ENCODE measurements around the gene SMPD4. TPM values are rescaled to one million over a fixed set of nuclear protein-coding genes. Genes with fewer than 3 reads are reported as not detected.
"Not testable (repeated sequence)": the region's sequence is repeated elsewhere in the genome, so short reads cannot be mapped to it uniquely, and the experiment has no call there.

The SMPD4 gene
- total and polyA plus RNA-seq, 4 donors: 14.4 to 60.6 (median 39.9) TPM

DNA sequence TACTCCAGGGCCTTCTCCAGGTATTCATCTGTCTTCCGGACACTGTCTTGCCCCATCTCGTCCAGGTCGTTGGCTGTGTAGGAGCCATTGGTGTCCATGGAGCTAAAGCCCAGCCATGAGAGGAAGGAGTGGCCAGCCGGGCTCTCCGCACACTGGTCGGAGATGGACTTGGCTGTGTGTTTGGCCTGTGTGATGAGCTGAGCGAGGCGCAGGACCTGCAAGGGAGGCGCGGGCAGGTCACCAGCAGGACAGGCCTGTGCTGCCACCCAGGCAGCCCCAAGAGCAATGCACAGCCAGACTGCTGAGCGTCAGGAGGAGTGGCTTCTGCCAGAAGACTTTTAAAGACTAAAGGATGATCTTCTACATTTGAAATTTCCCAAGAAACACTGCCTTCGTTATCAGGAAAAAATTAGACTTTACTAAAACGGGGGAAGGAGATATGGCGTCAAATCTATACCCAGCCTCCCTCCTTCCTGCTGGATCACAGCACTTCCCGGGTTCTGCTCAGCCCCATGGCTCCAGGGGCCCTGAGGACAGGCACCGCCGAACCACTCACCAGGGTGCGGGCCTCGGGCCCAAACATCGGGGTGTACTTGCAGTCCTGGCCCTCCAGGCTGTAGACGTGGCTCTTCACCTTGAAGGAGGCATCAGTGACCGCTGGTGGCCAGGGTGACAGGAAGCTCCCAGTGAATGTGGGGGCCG lies 27.5 kb downstream of the SMPD4 start:
- not testable (repeated sequence) for H3K4me1 ChIP-seq (ENCODE audit: control insufficient read depth, insufficient read depth, low read length); H3K9me3 ChIP-seq (ENCODE audit: control insufficient read depth, insufficient read depth, low read length); DNase-seq (ENCODE audit: low read depth in 4 of 6, low spot score in 6 of 6); H3K4me3 ChIP-seq (ENCODE audit: low read depth, low read length); H3K27me3 ChIP-seq (ENCODE audit: control insufficient read depth, insufficient read depth, low read length); H3K27ac ChIP-seq (ENCODE audit: low read depth, low read length)
- peaks cover 79% of the 10 kb centered on the region for H3K36me3 ChIP-seq (ENCODE audit: control insufficient read depth, insufficient read depth, low read length)
- WGBS (ENCODE audit: insufficient coverage): 92% methylated on average over 11 of the region's 23 CpGs

DNA sequence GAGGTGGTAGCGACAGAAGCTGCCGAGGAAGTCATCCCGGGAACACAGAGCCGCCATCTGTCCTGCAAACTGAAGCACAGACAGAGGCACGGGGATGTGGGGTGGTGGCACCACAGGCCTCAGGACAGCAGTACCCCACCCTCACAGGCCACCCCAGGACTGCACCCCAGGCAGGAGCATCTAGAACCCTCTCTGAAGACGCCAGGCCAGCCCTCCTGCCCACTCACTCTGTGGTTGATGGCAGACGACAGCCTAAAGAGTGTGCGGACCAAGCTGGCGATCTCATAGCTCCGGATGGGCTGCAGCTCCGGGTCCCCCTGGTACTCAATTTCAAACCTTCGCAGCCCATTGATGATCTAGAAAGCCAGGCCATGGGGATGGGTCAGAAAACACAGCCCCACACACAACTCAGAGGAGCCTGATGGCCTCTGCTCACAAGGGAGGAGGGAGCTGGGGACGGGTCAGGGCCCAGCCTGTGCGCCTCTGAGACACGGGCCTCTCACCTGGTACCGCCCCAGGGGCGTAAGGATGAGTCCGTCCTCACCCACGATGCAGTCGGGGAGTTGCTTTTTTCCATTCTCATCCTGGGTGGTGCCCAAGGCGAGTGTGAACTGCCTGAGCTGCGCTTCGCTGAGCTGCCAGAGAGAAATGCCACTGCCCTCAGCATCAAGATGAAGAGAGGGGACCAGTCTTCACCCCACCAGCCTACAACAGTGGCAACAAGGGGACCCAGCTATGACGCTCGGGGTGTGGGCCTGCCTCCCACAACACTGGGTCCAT lies 28.4 kb downstream of the SMPD4 start:
- no peaks in the 10 kb centered on the region for H3K4me1 ChIP-seq (ENCODE audit: control insufficient read depth, insufficient read depth, low read length)
- DNase-seq (ENCODE audit: low read depth in 4 of 6, low spot score in 6 of 6): no peak
- H3K4me3 ChIP-seq (ENCODE audit: low read depth, low read length): no peak overlapping the region
- no peak overlapping the region for H3K27ac ChIP-seq (ENCODE audit: low read depth, low read length)
- peaks cover 71% of the 10 kb centered on the region for H3K36me3 ChIP-seq (ENCODE audit: control insufficient read depth, insufficient read depth, low read length)
- H3K27me3 ChIP-seq (ENCODE audit: control insufficient read depth, insufficient read depth, low read length): no peaks in the 10 kb centered on the region
- H3K9me3 ChIP-seq (ENCODE audit: control insufficient read depth, insufficient read depth, low read length): no peaks in the 10 kb centered on the region
- WGBS (ENCODE audit: insufficient coverage): 91% methylated on average over 18 of the region's 25 CpGs

DNA sequence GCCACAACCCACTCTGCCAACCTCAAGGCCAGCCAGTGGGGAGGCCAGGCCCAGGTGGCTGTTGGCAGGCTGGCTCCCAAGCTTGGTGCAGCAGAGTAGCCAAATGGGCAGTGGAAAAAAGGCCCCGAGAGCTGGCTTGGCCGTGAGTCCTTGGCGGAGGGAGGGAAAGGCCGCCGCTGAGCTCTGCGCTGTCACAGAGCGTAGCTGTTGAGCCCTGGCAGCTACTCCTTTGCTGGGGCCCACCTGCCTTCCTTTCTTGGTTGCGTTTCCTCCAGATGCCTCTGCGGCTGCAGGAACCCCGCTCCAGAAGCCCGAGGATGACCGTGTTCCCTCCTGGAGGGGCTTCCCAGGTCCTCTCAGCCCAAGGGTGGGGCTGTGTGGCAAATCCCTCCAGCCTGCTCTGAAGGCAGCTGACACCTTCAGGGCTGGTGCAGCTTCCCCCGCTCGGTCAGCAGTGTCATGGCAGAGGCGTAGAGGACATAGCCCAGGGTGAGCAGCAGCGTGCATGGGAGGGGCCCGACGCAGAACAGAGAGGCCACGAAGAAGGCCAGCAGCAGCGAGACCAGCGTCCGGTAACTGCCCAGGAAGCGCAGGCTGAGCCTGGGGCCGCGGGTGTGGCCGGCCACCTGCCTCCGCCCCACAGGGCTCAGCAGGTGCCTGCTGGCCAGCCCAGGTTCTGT lies 29.1 kb downstream of the SMPD4 start:
- H3K4me1 ChIP-seq (ENCODE audit: control insufficient read depth, insufficient read depth, low read length); H3K4me3 ChIP-seq (ENCODE audit: low read depth, low read length); H3K27ac ChIP-seq (ENCODE audit: low read depth, low read length); H3K27me3 ChIP-seq (ENCODE audit: control insufficient read depth, insufficient read depth, low read length); DNase-seq (ENCODE audit: low read depth in 4 of 6, low spot score in 6 of 6); H3K9me3 ChIP-seq (ENCODE audit: control insufficient read depth, insufficient read depth, low read length): not testable (repeated sequence)
- peaks cover 65% of the 10 kb centered on the region for H3K36me3 ChIP-seq (ENCODE audit: control insufficient read depth, insufficient read depth, low read length)
- WGBS (ENCODE audit: insufficient coverage): 97% methylated on average over 17 of the region's 27 CpGs

DNA sequence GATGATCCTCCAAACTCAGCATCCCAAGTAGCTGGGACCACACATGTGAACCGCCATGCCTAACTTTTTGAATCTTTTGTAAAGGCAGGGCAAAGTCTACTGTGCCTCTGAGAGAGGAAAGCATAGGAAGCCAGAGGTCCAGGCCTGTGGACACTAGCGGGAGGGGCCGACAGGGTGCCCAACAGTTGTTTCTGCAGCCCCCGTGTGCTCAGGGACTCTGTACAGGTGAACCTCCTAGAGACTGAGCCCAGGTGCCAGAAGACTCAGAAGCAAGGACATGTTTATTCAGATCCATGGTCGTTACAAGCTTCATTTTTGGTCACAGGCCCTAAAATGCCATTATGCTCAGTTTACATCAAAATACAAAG lies 30.3 kb downstream of the SMPD4 start:
- H3K36me3 ChIP-seq (ENCODE audit: control insufficient read depth, insufficient read depth, low read length): peaks cover 55% of the 10 kb centered on the region
- H3K27ac ChIP-seq (ENCODE audit: low read depth, low read length); H3K4me3 ChIP-seq (ENCODE audit: low read depth, low read length); H3K27me3 ChIP-seq (ENCODE audit: control insufficient read depth, insufficient read depth, low read length); DNase-seq (ENCODE audit: low read depth in 4 of 6, low spot score in 6 of 6); H3K9me3 ChIP-seq (ENCODE audit: control insufficient read depth, insufficient read depth, low read length); H3K4me1 ChIP-seq (ENCODE audit: control insufficient read depth, insufficient read depth, low read length): not testable (repeated sequence)
- 97% methylated on average over 3 of the region's 5 CpGs for WGBS (ENCODE audit: insufficient coverage)

DNA sequence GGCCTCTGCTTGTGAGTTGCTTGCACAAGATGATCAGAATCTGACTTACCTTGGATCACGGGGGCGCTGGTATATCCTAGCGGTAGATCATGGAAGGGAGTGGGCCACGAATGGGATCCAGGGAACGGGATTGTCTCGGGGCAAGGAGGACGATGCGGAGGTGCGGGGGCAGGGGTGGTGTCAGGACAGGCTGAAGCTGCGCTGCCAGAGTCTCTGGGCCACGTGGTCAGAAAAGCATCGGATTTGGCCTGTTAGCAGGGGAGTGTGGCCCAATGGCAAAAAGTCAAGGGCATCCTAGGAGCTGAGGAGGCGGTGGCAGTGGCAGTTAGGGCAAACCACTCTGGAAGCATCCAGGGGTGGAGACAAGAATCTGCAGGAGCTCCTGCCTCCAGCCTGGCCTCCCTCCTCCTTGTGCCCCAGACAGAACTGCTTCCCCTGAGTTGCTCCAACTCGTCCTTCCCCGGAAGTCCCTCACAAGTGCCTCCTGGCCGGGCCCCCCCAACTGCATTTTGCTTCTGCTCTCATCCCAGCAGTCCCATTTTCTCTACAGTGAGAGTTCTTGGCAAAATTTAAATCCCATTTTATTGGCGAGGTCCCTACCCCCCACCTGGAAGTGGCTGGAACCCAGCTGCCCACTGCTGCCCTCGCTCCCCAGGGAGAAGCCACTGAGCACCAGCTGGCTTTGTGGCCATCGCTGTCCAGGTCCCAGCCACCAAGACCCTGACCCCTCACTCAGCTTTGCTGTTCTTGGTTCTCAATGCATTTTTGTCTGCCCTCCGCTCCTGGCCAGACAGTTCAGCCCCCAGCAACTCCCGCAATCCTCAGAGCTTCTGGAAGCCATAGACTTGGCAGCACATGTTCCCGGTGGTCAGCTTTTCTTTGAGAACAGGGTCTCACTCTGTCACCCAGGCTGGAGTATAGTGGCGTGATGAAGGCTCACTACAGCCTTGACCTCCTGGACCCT lies 30.9 kb downstream of the SMPD4 start:
- H3K4me3 ChIP-seq (ENCODE audit: low read depth, low read length): no peak overlapping the region
- H3K36me3 ChIP-seq (ENCODE audit: control insufficient read depth, insufficient read depth, low read length): peaks cover 49% of the 10 kb centered on the region
- no peaks in the 10 kb centered on the region for H3K4me1 ChIP-seq (ENCODE audit: control insufficient read depth, insufficient read depth, low read length)
- DNase-seq (ENCODE audit: low read depth in 4 of 6, low spot score in 6 of 6): no peak
- H3K9me3 ChIP-seq (ENCODE audit: control insufficient read depth, insufficient read depth, low read length): no peaks in the 10 kb centered on the region
- no peaks in the 10 kb centered on the region for H3K27me3 ChIP-seq (ENCODE audit: control insufficient read depth, insufficient read depth, low read length)
- no peak overlapping the region for H3K27ac ChIP-seq (ENCODE audit: low read depth, low read length)
- WGBS (ENCODE audit: insufficient coverage): 90% methylated on average over 22 of the region's 23 CpGs

DNA sequence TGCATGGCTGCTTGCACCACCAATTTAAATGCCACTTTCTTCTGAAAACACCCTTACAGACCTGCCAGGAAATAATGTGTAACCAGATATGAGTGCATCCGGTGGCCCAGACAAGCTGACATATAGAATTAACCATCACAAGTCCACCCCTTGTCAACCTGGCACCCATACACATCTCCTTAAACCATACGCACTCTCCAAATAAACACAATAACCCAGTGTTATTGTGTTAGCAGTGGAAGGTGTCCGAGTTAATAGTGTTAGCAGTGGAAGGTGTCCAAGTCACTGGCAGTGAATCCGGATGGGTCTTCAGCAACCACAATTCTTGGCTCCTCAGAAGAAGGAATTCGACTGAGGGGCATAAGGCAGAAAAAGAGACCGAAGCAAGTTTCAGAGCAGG lies 32.9 kb downstream of the SMPD4 start:
- 75% methylated on average over 2 of the region's 6 CpGs for WGBS (ENCODE audit: insufficient coverage)
- DNase-seq (ENCODE audit: low read depth in 4 of 6, low spot score in 6 of 6); H3K9me3 ChIP-seq (ENCODE audit: control insufficient read depth, insufficient read depth, low read length): not testable (repeated sequence)

DNA sequence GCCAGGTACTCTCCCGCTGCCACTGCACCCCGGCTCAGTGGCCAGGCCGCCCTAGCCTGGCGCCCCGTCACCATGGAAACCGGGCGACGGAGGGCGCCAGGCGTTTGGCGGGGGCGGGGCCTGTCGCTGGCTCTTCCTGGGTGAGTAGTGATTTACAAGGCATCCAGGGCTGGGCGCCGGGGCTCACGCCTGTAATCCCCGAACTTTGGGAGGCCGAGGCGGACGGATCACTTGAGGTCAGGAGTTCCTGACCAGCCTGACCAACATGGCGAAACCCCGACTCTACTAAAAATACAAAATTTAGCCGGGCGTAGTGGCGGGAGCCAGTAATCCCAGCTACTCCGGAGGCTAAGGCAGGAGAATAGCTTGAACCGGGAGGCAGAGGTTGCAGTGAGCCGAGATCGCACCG lies 36.4 kb downstream of the SMPD4 start, which contains the start of gene CCDC74B:
Gene CCDC74B, minus strand, starts transcription at position 107 of the 409 bp plus-strand sequence. CDS start 116 bp downstream, outside the sequence.
- 0% methylated on average over 9 of the region's 30 CpGs for WGBS (ENCODE audit: insufficient coverage)
- not testable (repeated sequence) for H3K9me3 ChIP-seq (ENCODE audit: control insufficient read depth, insufficient read depth, low read length); H3K27ac ChIP-seq (ENCODE audit: low read depth, low read length)

More for the DNA sequence above, 32.9 kb downstream of the SMPD4 start:
- not testable (repeated sequence) for H3K4me1 ChIP-seq (ENCODE audit: control insufficient read depth, insufficient read depth, low read length); H3K27me3 ChIP-seq (ENCODE audit: control insufficient read depth, insufficient read depth, low read length); H3K4me3 ChIP-seq (ENCODE audit: low read depth, low read length); H3K27ac ChIP-seq (ENCODE audit: low read depth, low read length)
- peaks cover 29% of the 10 kb centered on the region for H3K36me3 ChIP-seq (ENCODE audit: control insufficient read depth, insufficient read depth, low read length)

DNA sequence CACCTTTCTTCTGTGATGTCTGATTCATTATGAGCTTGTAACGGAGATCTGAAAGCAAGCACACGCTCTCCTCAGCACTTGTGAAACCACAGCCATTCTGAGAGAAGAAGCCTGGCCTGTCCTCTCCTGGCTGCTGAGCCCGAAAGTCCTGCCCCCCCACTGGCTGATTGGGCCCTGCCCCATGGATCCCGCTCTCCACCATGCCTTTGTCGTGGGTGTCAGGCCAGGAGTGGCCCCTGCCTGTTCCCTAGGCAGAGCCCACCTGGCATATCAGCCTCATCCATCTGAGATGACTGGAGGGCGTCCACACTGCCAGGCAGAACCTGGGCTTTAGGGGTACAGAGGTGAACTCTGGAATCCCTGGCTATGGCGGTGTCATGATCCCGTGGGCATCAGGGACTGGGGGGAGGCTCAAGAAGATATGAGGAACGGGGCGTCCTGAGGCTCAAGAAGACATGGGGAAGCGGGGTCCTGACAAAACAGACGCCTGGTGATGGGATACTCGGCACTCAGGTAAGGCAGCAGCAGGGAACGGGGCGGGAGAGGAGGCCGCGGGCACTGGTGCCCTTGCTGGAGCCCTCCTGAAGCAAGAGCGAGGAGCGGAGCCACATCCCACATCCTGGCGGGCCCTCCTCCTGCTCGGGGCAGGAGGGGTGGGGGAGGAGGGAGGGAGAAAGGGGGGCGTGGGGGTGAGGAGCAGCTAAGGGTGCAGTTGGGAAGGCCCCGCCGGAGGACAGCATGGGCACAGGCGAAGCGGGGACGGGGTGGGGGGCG lies 37.9 kb downstream of the SMPD4 start:
- not testable (repeated sequence) for H3K27ac ChIP-seq (ENCODE audit: low read depth, low read length); DNase-seq (ENCODE audit: low read depth in 4 of 6, low spot score in 6 of 6); H3K4me3 ChIP-seq (ENCODE audit: low read depth, low read length); H3K27me3 ChIP-seq (ENCODE audit: control insufficient read depth, insufficient read depth, low read length); H3K4me1 ChIP-seq (ENCODE audit: control insufficient read depth, insufficient read depth, low read length); H3K9me3 ChIP-seq (ENCODE audit: control insufficient read depth, insufficient read depth, low read length); H3K36me3 ChIP-seq (ENCODE audit: control insufficient read depth, insufficient read depth, low read length)
- 67% methylated on average over 10 of the region's 28 CpGs for WGBS (ENCODE audit: insufficient coverage)

More for the DNA sequence above, 36.4 kb downstream of the SMPD4 start, which contains the start of gene CCDC74B:
- H3K27me3 ChIP-seq (ENCODE audit: control insufficient read depth, insufficient read depth, low read length); H3K36me3 ChIP-seq (ENCODE audit: control insufficient read depth, insufficient read depth, low read length); H3K4me1 ChIP-seq (ENCODE audit: control insufficient read depth, insufficient read depth, low read length): not testable (repeated sequence)
- peak in 5 of 6 donors; percentile 24 to 84 (median 40) for DNase-seq (ENCODE audit: low read depth in 4 of 6, low spot score in 6 of 6)
- peak within 1 kb of the TSS; percentile 32 for H3K4me3 ChIP-seq (ENCODE audit: low read depth, low read length)
